CD4-positive, alpha-beta T cell treated with Interleukin-2 at 100 ng/mL for 4 hours (primary cell): Measurements from ENCODE around the gene LSMEM2.
"Not testable (repeated sequence)": the region's sequence is repeated elsewhere in the genome, so short reads cannot be mapped to it uniquely, and the experiment has no call there.

ENCODE experiments used
- DNase-seq: peaks from one replicate; pipeline ENCODE4 v3.0.0-alpha.2; 2020; ENCODE audit warnings: low spot score

Gene LSMEM2

DNA sequence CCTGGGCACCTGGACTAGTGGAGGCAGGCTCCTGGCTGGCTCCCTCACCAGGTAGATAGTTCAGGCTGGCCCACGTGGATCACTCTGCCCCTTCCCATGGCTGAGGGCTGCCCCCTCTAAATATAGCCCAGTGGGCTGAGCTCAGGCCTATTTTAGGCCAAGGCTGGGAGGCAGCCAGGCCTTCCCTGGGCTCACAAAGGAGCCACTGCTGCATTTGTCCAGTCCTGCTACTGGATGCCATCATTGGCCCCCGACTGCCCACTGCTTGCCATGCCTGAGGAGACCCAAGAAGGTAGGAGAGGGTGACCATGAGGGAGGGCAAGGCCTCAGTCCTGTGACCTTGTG lies at the start of gene LSMEM2:
Gene LSMEM2, plus strand, starts transcription at position 208 of the 345 bp plus-strand sequence. Its CDS starts 27 bp downstream, at position 235.
- no peak for DNase-seq

DNA sequence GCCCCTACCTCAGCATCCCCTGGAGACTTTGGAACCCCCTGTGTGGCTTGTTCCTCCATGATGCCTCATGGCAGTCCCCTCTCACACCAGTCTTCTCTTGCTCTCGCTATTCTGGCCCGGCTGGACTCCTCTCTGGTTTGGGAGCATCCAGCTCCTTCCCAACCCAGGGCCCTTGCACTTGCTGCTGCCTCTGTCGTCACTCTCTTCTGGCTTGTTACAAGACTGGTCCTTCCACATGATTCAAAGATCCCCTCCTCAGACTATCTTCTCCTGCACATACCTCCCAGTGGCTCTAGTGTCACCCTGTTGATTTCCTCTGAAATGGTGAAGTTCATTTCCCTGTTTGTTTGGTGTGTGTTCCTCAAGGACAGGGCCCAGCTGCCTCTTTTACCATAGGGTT lies 49.4 kb upstream of the LSMEM2 start:
- DNase-seq = no peak

- no peak for DNase-seq
Measured at GRCh38 chr3:50230104-50230793, 48.6 kb upstream of the LSMEM2 start.

- no peak for DNase-seq
Measured at GRCh38 chr3:50230794-50231125, 48.1 kb upstream of the LSMEM2 start.

DNA sequence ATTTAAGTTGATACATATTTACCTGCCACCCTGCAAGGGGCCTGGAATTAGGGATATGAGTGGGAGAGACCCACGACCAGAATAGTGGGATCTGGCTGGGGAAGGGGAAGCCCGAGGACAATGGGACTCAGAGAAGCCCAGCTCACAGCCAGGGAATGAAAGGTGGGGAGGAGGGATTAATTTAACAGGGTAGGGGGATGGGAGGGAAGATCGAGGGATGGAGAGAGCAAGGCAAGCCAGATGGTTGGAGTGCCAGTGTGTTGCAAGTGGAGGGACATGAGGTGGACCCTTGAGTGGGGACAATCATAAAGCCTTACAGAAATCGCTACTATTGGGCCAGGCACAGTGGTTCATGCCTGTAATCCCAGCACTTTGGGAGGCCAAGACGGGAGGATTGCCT lies 47.3 kb upstream of the LSMEM2 start:
- no peak for DNase-seq

DNA sequence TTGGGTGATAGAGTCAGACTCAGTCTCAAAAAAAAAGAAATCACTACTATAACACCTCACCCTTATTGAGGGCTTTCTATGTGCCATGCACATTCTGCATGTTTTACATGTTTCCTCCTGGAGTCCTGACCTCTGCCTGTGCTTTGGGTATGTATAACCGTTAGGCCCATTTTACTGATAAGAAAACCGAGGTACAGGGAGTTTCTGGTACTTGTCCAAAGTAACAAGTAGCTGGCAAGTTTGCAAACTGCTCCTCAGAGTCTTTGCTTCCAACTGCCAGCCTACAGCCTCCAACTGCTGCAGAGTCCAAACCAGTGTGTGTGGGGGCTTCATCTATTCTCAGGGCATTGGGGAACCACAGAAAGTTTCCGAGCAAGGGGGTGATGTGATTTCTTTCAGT lies 46.6 kb upstream of the LSMEM2 start:
- DNase-seq = no peak

GRCh38 chr3:50233176-50233575 lies 45.7 kb upstream of the LSMEM2 start:
- DNase-seq = no peak

DNA sequence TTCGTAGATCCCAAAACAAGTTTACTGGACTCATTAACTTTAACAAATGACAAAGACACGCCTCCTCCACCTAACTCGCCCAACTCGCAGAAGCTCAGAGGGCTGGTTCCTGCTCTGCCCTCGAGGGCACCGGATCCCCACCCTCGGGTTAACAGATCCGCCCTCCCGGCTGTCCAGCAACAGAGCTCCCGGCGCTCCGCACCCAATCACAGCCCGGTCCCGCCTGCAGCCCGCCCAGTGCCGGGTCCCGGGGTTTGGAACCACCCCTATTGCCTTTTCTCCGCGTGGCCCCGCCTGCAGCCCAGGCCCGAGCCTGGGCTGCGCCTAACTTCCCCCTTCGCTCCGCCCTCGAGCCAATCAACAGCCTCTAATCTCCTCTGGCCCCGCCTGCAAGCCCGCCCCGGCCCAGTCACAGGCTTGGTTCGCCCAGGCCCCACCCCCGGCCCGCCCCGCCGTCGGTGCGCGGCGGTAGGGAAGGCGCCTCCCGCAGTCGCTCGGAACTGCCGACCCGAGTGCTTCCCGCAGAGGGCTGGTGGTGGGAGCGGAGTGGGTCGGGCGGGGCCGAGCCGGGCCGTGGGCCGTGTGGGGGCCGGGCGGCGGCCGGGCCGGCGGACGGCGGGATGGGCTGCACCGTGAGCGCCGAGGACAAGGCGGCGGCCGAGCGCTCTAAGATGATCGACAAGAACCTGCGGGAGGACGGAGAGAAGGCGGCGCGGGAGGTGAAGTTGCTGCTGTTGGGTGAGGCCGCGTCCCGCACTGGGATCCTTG lies 43.0 kb upstream of the LSMEM2 start, which contains the start of gene GNAI2:
Gene GNAI2, plus strand, starts transcription at position 489 of the 768 bp plus-strand sequence. Its CDS starts 132 bp downstream, at position 621.
- DNase-seq = peak; percentile 99

DNA sequence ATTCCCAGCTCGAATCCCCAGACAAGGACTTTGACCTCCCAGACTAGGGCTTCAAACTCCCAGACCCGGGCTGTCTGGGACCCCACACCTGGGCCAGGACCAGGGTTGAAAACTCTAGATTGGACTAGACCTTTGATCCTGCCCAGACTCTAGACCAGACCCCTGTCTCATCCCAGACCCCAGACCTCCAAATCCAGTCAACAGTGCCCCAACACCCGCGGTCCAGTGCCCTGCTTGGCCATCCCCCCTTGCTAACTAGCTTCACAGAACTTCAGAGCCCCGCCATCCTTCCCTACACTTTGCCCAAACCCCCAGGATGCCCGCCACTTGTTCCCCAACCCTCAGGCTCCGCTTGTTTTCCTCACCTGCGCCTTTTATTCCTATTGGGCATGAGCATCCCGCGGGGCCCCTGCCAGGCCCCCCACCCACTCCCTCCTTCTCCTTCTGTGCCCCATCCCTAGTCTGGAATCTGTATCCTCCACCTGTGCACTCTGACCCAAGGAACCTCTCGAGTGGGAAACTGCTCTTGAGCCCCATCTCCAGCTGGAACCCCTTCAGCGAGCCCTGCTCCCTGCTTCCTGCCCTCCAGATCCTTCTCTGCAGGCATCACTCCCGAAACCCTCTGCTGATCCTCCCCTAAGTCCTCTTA lies 42.3 kb upstream of the LSMEM2 start:
- no peak for DNase-seq

DNA sequence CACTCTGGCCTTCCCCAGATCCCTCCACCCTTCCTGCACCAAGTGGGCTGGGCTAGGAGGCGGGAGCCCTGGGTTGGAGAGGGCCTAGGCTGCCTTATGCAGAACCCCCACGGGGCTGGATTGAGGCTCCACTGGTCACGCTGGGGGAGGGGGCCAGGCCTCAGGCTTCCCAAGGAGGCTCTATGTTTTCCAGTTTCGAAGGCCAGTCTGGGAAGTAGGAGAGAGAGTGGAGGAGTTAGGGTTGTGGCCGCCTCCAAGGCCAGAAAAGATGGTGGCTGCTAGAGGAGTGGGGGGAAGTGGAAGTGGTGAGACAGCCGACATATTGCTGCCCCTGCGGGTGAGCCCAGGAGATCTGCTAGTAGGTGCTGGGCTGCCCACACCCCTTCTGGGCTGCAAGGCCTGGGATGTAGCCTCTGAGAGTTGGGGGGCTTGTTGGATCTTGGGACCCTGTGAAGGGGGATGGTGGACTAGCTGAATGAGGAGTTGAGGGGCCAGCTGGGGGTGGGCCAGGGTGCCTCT lies 41.7 kb upstream of the LSMEM2 start:
- peak; percentile 23 for DNase-seq

- DNase-seq = peak; percentile 85
Measured at GRCh38 chr3:50237754-50238548, 40.9 kb upstream of the LSMEM2 start.

DNA sequence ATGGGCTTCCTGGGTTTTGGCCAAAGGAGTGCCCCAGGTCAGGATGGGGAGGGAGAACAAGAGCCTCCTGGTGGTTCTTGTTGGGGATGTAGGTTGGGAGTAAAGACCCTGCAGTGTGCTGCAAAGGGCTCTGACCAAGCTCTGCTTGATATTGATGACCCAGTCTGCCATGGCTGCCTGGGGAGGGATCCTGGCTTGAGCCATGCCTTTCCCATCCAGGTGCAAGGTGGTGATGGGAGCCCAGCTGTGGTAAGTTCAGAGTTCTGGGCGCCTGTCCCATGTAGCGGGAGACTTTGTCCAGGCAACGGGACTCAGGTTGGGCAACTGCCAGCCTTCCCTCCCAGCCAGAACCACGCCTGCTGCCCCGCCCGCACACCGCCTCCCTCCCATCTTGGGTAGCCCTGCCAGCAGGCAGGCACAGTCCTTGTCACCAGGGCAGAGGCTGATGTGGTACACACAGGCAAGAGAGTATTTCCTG lies 40.3 kb upstream of the LSMEM2 start:
- peak; percentile 34 for DNase-seq

- no peak for DNase-seq
Measured at GRCh38 chr3:50239649-50240048, 39.2 kb upstream of the LSMEM2 start.

GRCh38 chr3:50241163-50241562 lies 37.7 kb upstream of the LSMEM2 start:
- DNase-seq = no peak

DNA sequence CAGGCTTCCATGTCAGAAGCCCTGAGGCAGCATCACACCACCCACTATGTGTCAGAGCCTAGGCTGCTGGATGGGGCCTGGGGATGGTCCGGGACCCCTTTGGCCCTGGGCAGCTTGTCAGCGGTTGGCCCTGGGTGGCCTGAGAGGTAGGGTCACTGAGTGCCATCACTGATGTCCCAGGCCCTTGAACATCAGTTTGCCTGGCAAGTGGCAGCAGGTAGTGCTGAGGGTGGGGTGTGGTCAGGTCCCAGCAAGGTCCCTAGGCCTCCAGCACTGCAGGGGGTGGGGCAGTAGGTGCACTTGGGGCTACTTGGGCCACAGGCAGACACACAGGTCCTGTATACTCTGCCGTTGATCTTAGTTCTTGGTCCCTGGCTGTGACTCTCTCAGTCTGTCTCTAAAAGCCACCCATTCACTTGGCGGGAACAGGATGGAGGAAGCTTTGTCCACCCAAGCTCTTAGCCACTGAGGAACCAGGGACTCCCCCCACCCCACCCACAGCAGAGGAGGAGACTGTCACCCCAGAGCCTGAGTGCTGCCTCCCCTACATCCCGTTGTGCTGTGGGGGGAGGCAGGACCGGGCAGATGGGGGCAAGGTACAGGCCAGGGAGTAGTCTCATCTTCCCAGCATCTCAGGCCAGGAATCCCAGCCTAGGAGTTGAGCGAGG lies 37.0 kb upstream of the LSMEM2 start:
- no peak for DNase-seq

- DNase-seq = peak; percentile 36
Measured at GRCh38 chr3:50242381-50242770, 36.5 kb upstream of the LSMEM2 start.

DNA sequence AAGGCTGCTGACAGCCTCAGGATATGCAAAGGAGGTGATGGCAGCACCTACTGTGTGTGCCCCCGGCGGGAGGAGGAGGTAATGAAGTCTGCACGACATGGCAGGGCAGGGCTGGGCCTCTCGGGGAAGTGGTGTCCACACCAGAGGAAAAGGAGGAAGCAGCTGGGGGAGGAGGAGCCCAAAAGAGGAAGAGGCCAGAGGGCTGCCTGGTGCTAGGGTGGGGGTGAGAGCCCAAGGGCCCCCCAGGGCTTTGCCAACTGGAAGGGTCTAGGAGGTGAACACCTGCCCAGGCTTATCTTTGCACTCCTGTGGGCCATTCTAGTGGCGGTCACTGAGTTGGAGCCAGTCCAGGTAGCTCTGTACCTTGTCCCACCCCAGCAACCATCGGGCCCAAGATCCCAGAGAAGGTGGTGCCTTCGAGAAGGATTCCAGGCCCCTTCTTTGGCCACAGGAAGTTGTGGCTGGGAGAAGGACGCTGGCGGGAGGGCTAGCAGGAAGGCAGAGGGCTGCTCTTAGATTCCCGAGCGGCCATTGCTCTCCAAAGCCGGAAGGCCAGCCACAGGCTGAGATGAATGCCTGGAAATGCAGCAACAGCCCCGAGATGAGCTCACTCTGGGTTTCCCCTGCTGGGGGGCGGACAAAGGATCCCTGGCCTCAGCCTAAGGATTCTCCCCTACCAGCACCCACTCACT lies 35.9 kb upstream of the LSMEM2 start:
- peak; percentile 46 for DNase-seq

GRCh38 chr3:50243543-50243895 lies 35.4 kb upstream of the LSMEM2 start:
- no peak for DNase-seq

DNA sequence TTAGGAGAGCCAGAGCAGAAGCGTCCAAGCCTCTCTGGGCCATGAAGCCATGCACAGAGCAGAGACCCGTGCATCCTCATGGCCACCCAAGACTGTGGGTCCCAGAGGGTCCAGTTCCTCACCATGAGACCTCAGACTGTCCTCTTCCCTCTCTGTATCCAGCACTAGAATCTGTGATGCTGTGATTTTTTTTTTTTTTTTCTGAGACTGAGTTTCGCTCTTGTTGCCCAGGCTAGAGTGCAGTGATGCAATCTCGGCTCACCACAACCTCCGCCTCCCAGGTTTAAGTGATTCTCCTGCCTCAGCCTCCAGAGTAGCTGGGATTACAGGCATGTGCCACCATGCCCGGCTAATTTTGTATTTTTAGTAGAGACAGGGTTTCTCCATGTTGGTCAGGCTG lies 34.1 kb upstream of the LSMEM2 start:
- not testable (repeated sequence) for DNase-seq

DNA sequence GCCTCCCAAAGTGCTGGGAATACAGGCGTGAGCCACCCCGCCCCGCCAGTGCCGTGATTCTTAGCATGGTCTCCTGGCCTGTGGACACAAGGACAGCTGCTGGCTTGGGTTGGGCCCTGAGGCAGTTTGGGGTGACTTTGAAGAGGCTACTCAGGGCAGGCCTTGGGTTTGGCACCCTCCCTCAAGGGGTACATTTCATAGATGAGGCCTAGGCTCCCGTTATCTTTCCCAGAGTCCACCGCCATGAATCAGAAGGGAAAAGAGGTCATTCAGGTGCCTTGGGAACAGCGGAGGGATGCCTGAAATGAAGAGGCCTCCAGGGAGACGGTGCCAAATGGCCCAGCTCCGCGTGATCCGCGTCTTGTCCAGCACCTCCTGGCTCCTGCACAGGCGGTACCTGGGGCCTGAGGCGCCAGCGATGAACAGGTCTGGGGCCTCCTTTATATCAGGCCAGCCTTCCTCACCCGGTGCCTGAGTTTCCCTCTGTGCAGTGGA lies 33.6 kb upstream of the LSMEM2 start:
- DNase-seq = no peak
